DMS79 (cell line): ENCODE measurements around the gene OLFM3.

Source experiments
- DNase-seq: peaks from one replicate; lab custom pipeline; 2025; lab: John Stamatoyannopoulos, UW

The OLFM3 gene

DNA sequence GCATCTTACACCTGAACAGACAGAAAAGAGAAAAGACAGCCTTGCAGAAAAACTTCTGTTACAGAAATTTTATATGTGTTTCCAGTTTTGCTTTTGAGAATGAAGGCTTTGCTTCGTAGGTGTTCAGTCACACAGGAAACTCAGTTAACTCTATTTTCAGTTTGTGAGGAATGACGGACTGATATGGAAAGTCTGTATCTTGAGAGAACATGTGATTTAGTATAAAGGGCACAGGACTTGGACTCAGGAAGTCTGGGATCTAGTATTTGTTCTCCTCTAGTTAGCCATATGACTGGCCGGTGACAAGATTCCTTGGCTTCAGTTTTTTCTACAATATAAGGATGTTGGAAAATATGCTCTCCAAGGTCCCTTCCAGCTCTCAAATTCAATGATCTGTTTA is 149.1 kb downstream of the OLFM3 start:
- DNase-seq = no peak

DNA sequence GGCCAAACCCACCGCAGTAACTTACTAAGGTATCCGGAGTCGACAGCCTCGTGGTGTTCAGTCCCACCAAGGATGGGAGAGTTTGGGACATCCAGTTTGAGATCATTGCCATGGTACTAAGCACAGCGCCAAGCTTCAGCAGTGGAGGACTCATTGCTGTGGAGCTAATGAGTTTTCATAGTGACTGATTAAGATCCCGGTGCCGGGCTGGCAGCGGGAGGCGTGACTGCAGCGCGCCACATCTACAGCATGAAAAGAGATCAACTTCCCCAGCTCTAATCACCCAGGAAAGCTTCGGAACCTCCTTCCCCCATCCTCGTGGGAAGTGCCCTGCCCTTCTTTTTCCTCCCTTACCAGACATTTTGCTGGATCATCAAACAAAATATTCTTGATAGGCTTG is 149.9 kb downstream of the OLFM3 start:
- DNase-seq = no peak

DNA sequence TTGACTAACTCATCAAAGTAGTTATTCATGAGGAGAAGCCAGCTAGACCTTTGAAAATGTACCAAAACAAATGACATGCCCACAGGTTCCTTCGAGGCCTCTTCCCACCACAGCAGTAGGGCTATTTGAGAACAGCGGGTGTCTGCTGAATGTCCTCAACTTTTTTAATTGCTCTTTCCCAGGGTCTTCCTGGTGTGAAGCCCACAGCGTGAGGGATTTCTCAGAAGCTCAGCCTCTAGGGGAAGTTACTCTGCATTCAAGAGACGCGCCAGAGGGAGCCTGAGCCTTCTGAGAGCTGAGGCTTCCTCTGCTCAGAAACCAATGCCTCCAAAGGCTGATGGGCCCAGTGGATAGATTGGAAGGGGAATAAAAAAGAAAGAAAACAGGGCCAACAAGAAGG is 153.6 kb downstream of the OLFM3 start:
- no peak for DNase-seq

DNA sequence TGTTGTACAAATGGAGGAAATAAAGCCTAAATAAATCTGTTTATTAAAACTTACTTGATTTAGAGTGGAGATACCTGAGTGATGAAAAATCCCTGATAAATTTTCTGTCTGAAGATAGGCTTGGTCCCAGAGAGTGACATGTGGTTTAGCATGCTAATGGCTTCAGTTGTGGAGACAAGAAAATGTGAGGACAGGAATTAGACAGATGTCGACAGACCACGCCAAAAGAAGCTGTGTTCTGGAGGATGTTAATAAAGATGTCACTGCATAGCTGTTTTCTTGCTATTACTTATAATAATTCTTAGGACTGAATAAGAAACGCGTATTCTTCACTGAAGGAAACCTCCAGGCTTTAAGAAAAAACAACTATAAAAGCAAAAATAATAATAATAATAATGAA is 154.9 kb downstream of the OLFM3 start:
- DNase-seq = no peak

DNA sequence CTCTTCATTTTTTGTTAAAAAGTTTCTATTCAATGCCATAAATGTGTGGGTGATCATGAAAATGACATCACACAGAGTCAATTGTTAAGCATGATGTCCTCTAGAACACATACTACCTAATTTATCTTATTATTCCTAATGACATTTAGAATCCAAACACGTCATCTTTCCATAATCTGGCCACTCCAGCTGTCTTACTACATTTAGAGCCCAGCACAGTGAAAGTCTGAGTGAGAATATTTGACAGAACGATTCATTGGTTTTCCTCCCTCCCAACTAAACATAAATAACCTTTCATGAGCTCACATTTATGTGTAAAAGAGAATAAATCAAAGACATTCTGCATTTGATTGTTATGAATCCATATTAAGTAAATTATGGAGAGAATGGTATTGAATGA is 160.7 kb downstream of the OLFM3 start:
- DNase-seq = no peak

DNA sequence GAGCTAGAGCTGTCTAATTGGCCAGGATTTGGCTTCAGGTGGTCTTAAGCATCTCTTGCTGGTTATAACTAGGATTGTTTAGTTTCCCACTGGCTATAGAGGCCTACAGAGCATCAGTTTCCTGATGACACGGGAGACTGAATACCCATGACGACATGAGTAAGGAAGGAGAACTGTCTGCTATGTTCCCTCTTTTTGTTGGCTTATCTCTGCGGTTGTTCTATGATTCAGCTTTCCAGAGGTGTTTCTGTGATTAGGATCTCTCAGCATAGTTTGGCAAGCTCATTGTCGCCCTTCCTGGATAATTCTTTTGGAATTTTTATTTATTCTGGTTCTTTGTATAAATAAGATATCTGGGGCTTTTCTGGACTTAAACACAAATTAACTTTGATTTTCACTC is 163.4 kb downstream of the OLFM3 start:
- no peak for DNase-seq

DNA sequence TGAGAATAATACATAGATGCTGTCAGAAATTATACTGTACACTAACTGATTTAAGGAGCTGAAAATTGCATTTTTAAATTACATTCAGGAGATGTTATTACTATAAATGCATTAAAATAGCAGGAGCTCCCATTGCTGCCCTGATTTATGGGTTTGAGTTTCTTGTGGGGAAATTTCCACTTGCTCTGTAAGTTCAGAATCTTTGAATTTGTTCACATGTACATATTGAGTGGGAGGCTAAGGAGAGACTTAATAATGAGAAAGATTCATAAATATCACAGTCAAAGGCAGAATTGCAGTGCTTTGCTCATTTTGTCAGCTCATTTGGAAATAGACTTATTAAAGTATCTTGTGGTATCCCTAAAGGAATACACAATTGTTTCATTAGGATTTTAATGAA is 170.3 kb downstream of the OLFM3 start:
- DNase-seq = no peak

DNA sequence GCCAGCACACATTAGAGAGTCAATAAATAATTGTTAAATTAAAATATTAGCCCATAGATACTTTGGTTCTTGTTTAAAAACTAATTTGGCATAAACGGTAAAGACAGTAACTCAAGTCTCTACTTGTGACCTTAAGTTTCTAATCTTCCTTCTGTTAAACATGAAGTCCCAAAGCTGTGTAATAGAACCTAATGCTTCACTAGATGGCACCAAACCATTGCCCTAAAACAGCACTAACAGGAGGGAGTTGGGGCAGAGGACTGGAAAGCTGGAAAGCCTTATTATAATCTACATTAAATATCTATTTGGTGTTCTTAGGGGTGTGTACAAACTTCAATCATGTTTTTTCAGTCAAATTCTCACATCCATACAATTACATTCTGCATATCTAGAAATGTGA is 176.7 kb downstream of the OLFM3 start:
- DNase-seq = no peak

DNA sequence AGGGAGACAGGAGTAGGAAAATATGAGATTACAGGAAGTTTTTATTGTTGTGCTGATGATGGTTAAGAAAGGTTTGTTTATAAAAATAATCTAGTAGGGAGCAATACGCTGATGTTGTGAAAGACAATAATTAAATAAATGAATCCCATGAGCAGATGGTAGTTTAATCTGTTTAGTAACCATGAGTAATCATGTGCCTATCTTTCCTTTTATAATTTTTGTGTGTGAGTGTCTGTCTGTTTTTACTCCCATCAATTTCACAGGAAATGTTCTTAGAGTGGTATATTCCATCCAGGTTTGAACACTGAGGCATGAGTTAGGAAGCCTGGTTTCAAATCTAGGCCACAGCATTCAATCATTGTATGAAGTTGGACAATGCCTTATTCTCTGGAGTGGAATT is 180.5 kb downstream of the OLFM3 start:
- DNase-seq = no peak

DNA sequence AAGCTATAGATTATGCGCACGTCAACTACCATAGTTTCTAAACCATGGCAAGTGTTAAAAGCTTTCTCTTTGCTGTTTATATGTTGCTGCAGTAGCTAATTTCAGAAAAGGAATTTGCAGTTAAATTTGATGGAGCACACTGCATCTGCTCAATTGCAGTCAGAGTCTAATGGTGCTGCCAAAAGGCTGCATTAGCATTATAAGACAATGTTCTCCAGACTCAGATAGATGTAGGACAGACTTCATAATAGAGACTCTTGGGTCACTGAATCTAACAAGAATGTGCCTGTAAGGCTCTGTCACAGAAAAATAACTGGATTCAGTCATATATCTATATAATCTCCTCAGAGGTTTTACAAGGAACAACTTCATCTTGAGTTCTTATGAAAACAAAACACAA is 198.3 kb downstream of the OLFM3 start:
- DNase-seq = no peak

DNA sequence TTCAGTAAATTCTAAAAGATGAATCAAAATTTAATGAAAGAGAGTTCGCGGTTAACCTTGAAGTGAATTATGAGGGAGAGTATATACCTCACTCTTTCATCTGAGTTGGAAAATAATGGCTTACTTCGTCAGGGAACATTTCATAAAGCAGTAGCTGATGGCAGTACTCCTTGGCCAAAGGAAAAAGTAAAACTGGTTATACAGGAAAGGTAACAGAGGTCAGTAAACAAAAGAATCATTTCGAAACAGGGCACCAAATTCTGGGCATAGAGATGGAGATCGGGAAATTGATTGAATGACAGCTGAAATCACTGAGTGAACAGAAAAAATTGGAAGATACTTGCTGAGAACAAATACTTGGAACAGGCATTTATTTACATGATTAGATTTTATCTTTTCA is 199.0 kb downstream of the OLFM3 start:
- no peak for DNase-seq

DNA sequence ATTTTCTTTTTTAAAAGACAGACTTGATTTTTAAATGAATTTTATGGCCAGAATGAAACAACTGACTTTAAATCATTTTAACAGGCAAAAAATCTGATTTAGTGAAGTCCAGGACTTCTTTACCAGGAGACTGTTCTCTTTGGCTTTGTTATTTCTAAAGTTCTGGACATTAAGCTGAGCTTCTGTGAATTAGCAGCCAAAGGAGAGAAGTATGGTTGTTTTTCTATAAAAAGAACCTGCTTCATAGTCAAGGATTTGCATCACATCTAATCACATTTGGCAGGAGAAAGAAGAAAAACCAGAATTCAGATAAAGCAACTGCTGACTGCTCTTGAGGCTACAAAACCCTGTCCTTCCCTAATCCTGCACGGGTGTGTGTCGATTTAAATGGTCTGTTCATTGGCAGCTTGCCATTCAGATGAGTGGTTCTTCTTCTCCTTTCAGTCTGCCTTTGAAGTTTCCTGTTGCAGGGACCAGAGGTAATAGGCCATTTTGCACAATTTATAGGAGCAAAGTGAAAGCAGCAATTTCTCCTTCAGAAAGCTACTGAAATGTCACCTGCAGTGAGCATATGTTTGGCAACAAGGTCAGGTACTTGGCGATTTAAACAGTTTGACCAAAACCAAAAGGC is 215.4 kb downstream of the OLFM3 start:
- peak; percentile 58 for DNase-seq

DNA sequence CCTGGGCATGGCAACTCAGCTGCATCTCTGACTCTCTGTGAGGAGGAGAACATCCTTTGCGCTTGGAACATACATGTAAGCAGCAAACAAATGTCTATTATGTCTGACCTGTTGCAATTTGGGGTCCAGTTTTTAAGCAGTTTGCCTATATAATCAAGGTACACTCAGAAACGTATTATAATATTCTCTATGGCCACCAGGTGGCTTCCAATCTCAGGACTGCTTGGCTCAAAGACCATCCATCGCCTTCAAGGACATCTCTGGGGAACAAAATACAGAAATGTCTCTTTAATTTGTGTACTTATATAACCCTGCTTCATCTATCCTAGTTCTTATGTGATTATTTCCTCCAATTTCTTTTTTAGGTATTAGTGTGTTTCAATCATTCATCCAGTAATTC is 227.2 kb downstream of the OLFM3 start:
- no peak for DNase-seq

DNA sequence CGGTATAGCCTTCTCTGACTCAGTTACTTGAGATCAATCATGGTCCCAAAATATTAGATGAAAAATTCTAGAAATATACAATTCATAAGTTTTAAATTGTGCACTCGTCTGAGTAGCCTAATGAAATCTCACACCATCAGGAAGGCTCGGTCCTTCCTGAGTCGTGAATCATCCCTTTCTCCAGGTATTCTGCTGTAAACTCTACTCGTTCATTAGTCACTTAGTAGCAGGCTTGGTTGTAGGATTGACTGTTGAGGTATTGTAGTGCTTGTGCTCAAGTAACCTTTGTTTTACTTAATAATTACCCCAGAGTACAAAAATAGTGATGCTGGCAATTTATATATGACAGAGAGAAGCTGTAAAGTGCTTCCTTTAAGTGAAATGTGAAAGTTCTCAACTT is 238.7 kb downstream of the OLFM3 start:
- no peak for DNase-seq

DNA sequence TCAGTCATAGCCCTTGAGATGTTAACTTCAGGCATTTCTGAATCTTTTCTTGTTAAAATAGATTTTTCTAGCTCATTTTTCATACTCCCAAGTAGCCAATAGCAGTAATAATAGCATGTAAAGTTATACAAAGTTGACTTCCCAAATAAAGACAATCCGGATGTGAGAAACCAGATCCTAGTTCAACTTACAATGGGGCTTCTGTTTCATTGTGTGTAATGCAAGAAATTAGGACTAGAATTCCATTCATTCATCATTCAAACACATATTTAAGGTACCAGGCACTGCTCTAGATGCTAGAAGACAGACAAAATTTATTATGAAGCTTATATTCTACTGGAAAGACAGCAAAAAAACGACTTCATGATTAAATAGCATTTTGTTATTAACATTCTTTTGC is 240.3 kb downstream of the OLFM3 start:
- DNase-seq = no peak
